ENCODE measurements around the gene NELL1. TPM values are rescaled to one million over a fixed set of nuclear protein-coding genes. Genes with fewer than 3 reads are reported as not detected.

NELL1 gene
- total RNA-seq, 1 experiment from 2014 or later: 0.22 TPM

GRCh38 chr11:20821046-20821445 lies 151.7 kb downstream of the NELL1 start:
- Histone ChIP-seq H4K5ac (ENCODE audit: insufficient read length, low read depth, low read length) (no peak overlapping the region), H2BK120ac (ENCODE audit: low read depth, low read length, poor library complexity, severe bottlenecking) (no peak overlapping the region), H2BK5ac (ENCODE audit: insufficient read length, low read length) (no peak overlapping the region), H3K23me2 (ENCODE audit: insufficient read length, low read depth, low read length, poor library complexity, severe bottlenecking) (no peaks in the 10 kb centered on the region), H2AK5ac (ENCODE audit: insufficient read length, low read length) (no peak overlapping the region), H3T11ph (ENCODE audit: low read length) (no peak overlapping the region), H2AFZ (ENCODE audit: low read length) (no peak overlapping the region), H4K8ac (replicated peaks; ENCODE audit: insufficient read length, low read depth, low read length) (no peak overlapping the region), H3K14ac (ENCODE audit: insufficient read depth, low read length) (no peak overlapping the region; the same call in 1 of the 2 replicates), H3K9ac (ENCODE audit: extremely low read depth, insufficient read length, low read length) (no peak overlapping the region), H3K79me1 (ENCODE audit: insufficient read depth, low read depth, low read length, poor library complexity, severe bottlenecking) (no peaks in the 10 kb centered on the region), H3K4me2 (ENCODE audit: insufficient read depth, insufficient read length, low read length) (no peak overlapping the region), H3K4me1 (ENCODE audit: insufficient read depth, low read length) (no peaks in the 10 kb centered on the region), H3K27me3 (ENCODE audit: insufficient read depth, low read length) (no peaks in the 10 kb centered on the region), H4K91ac (ENCODE audit: insufficient read length, low read depth, low read length) (no peak overlapping the region), H3K79me2 (ENCODE audit: insufficient read depth, low read length) (no peaks in the 10 kb centered on the region), H2BK15ac (ENCODE audit: low read depth, low read length) (no peak overlapping the region), H2BK20ac (ENCODE audit: low read depth, low read length, poor library complexity, severe bottlenecking) (no peak overlapping the region), H3K4ac (ENCODE audit: low read depth, low read length) (no peak overlapping the region), H3K18ac (ENCODE audit: insufficient read length, low read depth, low read length) (no peak overlapping the region), H2BK12ac (ENCODE audit: insufficient read length, low read depth, low read length) (no peak overlapping the region), H3K27ac (ENCODE audit: insufficient read length, low read depth, low read length) (no peak overlapping the region), H3K23ac (ENCODE audit: insufficient read length, low read depth, low read length) (no peak overlapping the region), H3K9me3 (ENCODE audit: control insufficient read depth, low read depth, low read length) (no peaks in the 10 kb centered on the region), H3K56ac (ENCODE audit: insufficient read length, low read depth, low read length) (no peak overlapping the region), H4K20me1 (ENCODE audit: control insufficient read depth, insufficient read depth, insufficient read length) (no peaks in the 10 kb centered on the region)
- no peaks in the 10 kb centered on the region; a peak in 1 of 7 replicates for H3K36me3 Mint-ChIP-seq (ENCODE audit: insufficient read depth in 1 of 3, low read depth in 3 of 3)
- H3K27ac Mint-ChIP-seq: no peak overlapping the region
- H3K4me3 Mint-ChIP-seq: no peak overlapping the region
- H3K9me3 Mint-ChIP-seq: no peaks in the 10 kb centered on the region
- peaks cover 8 to 11% of the 10 kb centered on the region in 2 experiments; a peak in 3 of 4 replicates for H3K4me1 Mint-ChIP-seq
- TF ChIP-seq, protein P1, sequence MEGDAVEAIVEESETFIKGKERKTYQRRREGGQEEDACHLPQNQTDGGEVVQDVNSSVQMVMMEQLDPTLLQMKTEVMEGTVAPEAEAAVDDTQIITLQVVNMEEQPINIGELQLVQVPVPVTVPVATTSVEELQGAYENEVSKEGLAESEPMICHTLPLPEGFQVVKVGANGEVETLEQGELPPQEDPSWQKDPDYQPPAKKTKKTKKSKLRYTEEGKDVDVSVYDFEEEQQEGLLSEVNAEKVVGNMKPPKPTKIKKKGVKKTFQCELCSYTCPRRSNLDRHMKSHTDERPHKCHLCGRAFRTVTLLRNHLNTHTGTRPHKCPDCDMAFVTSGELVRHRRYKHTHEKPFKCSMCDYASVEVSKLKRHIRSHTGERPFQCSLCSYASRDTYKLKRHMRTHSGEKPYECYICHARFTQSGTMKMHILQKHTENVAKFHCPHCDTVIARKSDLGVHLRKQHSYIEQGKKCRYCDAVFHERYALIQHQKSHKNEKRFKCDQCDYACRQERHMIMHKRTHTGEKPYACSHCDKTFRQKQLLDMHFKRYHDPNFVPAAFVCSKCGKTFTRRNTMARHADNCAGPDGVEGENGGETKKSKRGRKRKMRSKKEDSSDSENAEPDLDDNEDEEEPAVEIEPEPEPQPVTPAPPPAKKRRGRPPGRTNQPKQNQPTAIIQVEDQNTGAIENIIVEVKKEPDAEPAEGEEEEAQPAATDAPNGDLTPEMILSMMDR (conservative IDR thresholded peaks at IDR 0.05): no peak
- DNase-seq: no peak
- no peaks in the 10 kb centered on the region for H3K27me3 Mint-ChIP-seq (ENCODE audit: low read depth)
- WGBS (ENCODE audit: extremely low coverage, insufficient read length, low lambda C conversion rate): no CpG with 5 or more reads among the region's 2 CpGs

Measured in H9 (cell line).